Measurements from ENCODE around the gene WDR6. TPM values are rescaled to one million over a fixed set of nuclear protein-coding genes. Genes with fewer than 3 reads are reported as not detected.
A peak's percentile ranks its signal among the peaks of the same experiment; 100 is the strongest.

WDR6 gene, protein sequence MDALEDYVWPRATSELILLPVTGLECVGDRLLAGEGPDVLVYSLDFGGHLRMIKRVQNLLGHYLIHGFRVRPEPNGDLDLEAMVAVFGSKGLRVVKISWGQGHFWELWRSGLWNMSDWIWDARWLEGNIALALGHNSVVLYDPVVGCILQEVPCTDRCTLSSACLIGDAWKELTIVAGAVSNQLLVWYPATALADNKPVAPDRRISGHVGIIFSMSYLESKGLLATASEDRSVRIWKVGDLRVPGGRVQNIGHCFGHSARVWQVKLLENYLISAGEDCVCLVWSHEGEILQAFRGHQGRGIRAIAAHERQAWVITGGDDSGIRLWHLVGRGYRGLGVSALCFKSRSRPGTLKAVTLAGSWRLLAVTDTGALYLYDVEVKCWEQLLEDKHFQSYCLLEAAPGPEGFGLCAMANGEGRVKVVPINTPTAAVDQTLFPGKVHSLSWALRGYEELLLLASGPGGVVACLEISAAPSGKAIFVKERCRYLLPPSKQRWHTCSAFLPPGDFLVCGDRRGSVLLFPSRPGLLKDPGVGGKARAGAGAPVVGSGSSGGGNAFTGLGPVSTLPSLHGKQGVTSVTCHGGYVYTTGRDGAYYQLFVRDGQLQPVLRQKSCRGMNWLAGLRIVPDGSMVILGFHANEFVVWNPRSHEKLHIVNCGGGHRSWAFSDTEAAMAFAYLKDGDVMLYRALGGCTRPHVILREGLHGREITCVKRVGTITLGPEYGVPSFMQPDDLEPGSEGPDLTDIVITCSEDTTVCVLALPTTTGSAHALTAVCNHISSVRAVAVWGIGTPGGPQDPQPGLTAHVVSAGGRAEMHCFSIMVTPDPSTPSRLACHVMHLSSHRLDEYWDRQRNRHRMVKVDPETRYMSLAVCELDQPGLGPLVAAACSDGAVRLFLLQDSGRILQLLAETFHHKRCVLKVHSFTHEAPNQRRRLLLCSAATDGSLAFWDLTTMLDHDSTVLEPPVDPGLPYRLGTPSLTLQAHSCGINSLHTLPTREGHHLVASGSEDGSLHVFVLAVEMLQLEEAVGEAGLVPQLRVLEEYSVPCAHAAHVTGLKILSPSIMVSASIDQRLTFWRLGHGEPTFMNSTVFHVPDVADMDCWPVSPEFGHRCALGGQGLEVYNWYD
- 100 to 1,000 TPM; 135 to 148 TPM for total RNA-seq

DNA sequence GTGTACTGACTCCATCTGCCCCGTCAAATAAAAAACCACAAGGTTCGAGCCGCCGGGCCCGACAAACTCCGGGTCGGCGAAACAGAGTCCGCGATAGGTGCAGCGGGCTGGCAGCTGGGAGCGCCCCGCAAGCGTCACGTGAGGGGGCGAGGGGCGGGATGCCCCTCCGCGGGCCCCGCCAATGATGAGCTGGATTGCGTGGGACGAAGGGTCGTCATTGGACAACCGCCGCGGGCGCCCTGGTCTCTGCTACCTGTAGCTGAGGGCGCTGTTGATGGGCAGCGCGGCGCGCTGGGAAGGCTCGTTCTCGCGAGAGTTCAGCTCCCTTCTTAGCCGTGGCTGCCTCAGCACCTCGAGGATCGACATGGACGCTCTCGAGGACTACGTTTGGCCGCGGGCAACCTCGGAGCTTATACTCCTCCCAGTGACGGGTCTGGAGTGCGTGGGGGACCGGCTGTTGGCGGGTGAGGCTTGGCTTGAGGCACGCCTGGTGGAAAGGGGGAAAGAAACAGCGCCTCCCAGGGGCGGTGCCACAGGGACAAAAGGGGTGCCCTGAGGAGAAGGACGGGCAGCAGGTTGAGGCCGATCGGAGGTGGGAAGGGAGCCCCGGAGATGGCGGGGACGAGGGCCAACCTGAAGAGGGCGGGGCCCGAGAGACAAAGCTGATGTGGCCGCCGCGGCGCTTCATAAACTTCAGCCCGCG is at the start of gene WDR6:
Gene WDR6, plus strand, starts transcription at position 324 of the 703 bp plus-strand sequence. Its CDS starts 41 bp downstream, at position 365.
- ChIA-PET POLR2A (interaction anchor here (0.7 to 6.2 kb wide), 23 partner anchors 10 to 766 kb away, joined by 3 to 309 read pairs (median 4); partner anchors contain the start of genes ARIH2, DAG1, DALRD3 and IMPDH2), CTCF (interaction anchor here (0.5 to 6.6 kb wide), 26 partner anchors 11 to 918 kb away, joined by 3 to 124 read pairs (median 4); partner anchors contain the start of genes ARIH2, DALRD3, IMPDH2 and IP6K2)
- H3K27me3 Mint-ChIP-seq, result no peaks in the 10 kb centered on the region
- H3K4me3 Mint-ChIP-seq, result peak within 1 kb of the TSS; percentile 99
- H3K36me3 Mint-ChIP-seq (ENCODE audit: low read depth), result peaks cover 24% of the 10 kb centered on the region
- H3K27ac Mint-ChIP-seq, result peak within 1 kb of the TSS; percentile 99
- peak; percentile 98 for DNase-seq
- no peaks in the 10 kb centered on the region for H3K9me3 Mint-ChIP-seq
- peaks cover 34% of the 10 kb centered on the region for H3K4me1 Mint-ChIP-seq

DNA sequence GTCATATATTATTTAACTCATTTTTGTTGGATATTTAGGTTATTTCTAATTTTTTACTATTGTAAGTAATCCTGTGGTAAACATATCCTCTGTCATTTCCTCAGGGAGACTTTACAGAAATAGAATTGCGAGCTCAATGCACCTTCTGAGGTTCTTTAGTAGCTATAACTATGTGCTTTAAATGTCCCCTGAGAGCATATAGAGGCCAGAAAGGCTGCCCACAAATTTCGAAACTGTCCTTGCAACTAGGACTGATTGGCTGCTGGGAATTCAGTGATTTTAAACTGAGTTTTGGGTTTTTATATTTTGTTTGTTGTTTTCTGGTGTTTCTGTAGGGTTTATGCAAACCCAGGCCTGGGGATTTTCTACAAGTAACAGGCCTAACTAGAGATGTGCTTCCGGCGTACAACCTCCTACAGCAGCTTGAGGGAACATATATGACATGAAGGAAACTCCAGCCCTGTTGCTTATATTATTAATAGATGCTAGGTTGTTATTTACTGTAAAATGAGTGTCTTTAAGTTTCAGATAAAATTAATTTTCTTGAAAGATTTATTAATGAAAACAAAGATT is 46.3 kb upstream of the WDR6 start:
- Mint-ChIP-seq H3K9me3 (no peaks in the 10 kb centered on the region), H3K27me3 (no peaks in the 10 kb centered on the region), H3K27ac (no peak overlapping the region), H3K4me1 (peaks cover 4% of the 10 kb centered on the region), H3K36me3 (ENCODE audit: low read depth) (peaks cover 26% of the 10 kb centered on the region), H3K4me3 (no peak overlapping the region)
- ChIA-PET POLR2A (no interaction called here), CTCF (interaction anchor here (0.5 to 2.2 kb wide), 4 partner anchors 11 to 986 kb away, joined by 3 to 7 read pairs (median 4); no protein-coding TSS in a partner anchor)
- DNase-seq, result no peak

DNA sequence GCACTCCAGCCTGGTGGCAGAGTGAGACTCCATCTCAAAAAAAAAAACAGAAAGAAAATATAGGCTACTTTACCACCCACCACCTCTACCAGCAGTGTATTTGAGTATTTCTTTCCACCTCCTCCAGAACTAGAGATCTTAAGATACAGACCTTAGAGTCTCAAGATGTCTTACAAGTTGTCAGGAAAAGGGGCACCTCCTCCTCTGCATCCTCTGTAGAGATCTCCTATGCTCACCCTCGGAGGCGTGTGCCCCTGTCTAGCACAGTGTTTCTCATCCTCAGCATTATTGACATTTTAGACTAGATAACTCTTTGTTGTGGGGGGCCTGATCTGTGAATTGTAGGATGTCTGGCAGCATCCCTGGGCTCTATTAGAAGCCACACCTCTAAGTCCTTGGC is 44.9 kb upstream of the WDR6 start:
- Mint-ChIP-seq H3K4me3 (no peak overlapping the region), H3K27ac (peak overlapping the region; percentile 47), H3K27me3 (no peaks in the 10 kb centered on the region), H3K9me3 (no peaks in the 10 kb centered on the region), H3K36me3 (ENCODE audit: low read depth) (peaks cover 31% of the 10 kb centered on the region), H3K4me1 (peaks cover 18% of the 10 kb centered on the region)
- no peak for DNase-seq
- POLR2A ChIA-PET, result no interaction called here
- CTCF ChIA-PET, result no interaction called here

DNA sequence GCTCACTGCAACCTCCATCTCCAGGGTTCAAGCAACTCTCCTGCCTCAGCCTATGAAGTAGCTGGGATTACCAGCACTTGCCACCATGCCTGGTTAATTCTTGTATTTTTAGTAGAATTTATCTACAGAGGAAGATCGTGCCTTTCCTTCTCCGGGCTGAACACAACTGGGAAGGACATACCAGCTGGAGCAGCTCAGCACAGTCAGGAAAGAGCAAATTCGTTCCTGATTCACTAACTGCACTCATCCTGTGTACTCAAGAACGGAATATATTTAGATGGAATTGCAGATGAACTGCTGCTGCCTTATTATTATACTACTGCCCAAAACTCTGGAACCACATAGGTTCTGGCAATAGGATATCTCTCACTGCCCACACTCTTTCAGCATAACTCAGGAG is 44.3 kb upstream of the WDR6 start:
- no peak overlapping the region for H3K27ac Mint-ChIP-seq
- ChIA-PET CTCF (no interaction called here), POLR2A (no interaction called here)
- no peaks in the 10 kb centered on the region for H3K9me3 Mint-ChIP-seq
- DNase-seq, result no peak
- H3K27me3 Mint-ChIP-seq, result no peaks in the 10 kb centered on the region
- H3K36me3 Mint-ChIP-seq (ENCODE audit: low read depth), result peaks cover 29% of the 10 kb centered on the region
- H3K4me1 Mint-ChIP-seq, result peaks cover 19% of the 10 kb centered on the region
- no peak overlapping the region for H3K4me3 Mint-ChIP-seq

DNA sequence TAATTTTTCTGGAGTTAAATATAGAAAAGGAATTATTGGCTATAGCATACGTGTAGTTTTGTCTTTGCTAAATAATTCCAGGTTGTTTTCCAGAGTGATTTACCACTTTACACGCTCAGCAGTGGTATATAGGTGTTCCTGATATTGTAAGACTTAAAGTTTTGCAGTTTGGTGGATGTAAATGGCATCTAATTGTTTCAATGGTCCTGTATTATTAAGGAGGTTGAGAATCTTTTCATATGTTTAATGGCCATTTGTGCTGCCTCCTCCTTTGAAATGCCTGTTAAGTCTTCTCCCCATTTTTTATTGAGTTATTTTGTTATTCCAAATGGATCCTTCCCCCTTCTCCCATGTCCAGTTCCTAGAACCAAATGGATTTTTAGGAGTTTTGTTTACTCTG is 43.6 kb upstream of the WDR6 start:
- H3K9me3 Mint-ChIP-seq, result no peaks in the 10 kb centered on the region
- no peaks in the 10 kb centered on the region for H3K27me3 Mint-ChIP-seq
- peaks cover 19% of the 10 kb centered on the region for H3K4me1 Mint-ChIP-seq
- no peak for DNase-seq
- POLR2A ChIA-PET, result interaction anchor here (1.4 kb wide), 1 partner anchor 11 kb away, joined by 3 read pairs; no protein-coding TSS in a partner anchor
- CTCF ChIA-PET, result no interaction called here
- no peak overlapping the region for H3K4me3 Mint-ChIP-seq
- no peak overlapping the region for H3K27ac Mint-ChIP-seq
- H3K36me3 Mint-ChIP-seq (ENCODE audit: low read depth), result peaks cover 31% of the 10 kb centered on the region

DNA sequence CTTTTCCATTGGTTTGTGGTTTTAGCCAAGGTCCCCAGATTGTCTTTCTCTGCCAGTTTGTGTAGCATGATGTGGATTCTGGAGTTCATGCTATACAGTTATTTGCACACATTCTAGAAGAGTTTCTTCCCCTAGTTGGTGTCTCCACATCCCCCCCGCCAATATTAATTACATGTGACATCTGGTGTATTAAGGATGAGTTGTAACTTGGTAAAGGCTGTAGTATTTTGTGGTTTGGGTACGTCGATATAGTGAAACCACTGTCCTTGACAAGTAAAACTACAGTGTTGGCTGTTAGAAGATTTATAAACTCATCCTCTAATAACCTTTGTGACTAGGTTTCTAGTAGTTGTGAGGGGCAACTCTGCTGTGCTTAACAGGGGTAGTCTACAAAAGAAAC is 40.8 kb upstream of the WDR6 start:
- no peaks in the 10 kb centered on the region for H3K27me3 Mint-ChIP-seq
- CTCF ChIA-PET, result interaction anchor here (0.6 kb wide), 3 partner anchors 46 to 154 kb away, joined by 3 to 7 read pairs (median 4); no protein-coding TSS in a partner anchor
- no peak for DNase-seq
- H3K9me3 Mint-ChIP-seq, result no peaks in the 10 kb centered on the region
- H3K27ac Mint-ChIP-seq, result peak overlapping the region; percentile 39
- peaks cover 20% of the 10 kb centered on the region for H3K4me1 Mint-ChIP-seq
- no peak overlapping the region for H3K4me3 Mint-ChIP-seq
- peaks cover 52% of the 10 kb centered on the region for H3K36me3 Mint-ChIP-seq (ENCODE audit: low read depth)
- POLR2A ChIA-PET, result interaction anchor here (0.8 to 2.2 kb wide), 3 partner anchors 9 to 128 kb away, joined by 3 to 6 read pairs (median 5); partner anchors contain the start of gene QRICH1

DNA sequence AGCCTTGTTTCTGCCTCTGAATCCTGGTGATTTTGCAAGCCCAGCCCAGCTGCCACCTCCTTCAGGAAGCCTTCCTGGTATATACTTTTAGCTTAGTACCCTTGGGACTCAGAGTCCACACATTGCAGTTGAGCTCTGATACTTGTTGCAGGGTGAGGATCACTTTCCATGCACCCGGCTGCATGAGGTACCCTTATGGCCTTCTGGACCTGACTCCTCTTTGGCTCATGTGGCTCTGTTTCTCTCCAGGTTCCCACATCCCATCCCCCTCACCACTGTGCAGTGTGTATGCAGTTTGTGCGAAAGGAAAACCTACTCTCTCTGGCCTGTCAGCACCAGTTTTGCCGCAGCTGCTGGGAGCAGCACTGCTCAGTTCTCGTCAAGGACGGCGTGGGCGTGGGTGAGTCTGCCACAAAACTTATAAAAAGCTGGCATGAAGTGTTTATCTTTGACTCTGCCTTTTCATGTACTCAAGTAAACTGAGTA is 40.3 kb upstream of the WDR6 start:
- Mint-ChIP-seq H3K4me3 (no peak overlapping the region), H3K27me3 (no peaks in the 10 kb centered on the region), H3K4me1 (peaks cover 20% of the 10 kb centered on the region), H3K9me3 (no peaks in the 10 kb centered on the region), H3K36me3 (ENCODE audit: low read depth) (peaks cover 55% of the 10 kb centered on the region), H3K27ac (peak overlapping the region; percentile 63)
- ChIA-PET CTCF (interaction anchor here (0.6 kb wide), 1 partner anchor 47 kb away, joined by 7 read pairs; no protein-coding TSS in a partner anchor), POLR2A (interaction anchor here (0.8 to 2.2 kb wide), 3 partner anchors 9 to 127 kb away, joined by 3 to 6 read pairs (median 5); partner anchors contain the start of gene QRICH1)
- peak; percentile 26 for DNase-seq

DNA sequence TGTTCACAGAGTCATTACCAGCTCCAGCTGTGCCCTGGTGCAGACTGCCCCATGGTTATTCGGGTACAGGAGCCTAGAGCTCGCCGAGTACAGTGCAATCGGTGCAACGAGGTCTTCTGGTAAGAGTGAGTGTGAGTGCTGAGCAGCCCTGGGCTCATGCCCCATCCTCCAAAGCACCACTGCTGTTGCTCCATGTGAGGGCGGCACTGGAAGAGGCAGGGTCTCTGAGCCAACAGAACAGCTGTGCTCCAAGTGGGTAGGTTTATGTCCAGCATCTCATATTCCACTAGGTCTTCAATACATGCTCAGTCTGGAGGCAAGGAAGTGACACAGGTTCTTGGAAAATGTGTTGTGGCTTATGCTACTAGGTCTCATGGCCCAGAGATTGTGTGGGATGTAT is 36.6 kb upstream of the WDR6 start:
- ChIA-PET POLR2A (interaction anchor here (1.0 kb wide), 1 partner anchor 37 kb away, joined by 4 read pairs; the partner anchor contains the start of gene WDR6), CTCF (interaction anchor here (1.0 to 1.7 kb wide), 2 partner anchors 17 to 51 kb away, joined by 3 to 5 read pairs; no protein-coding TSS in a partner anchor)
- Mint-ChIP-seq H3K27me3 (no peaks in the 10 kb centered on the region), H3K27ac (peak overlapping the region; percentile 16), H3K4me1 (peaks cover 28% of the 10 kb centered on the region), H3K9me3 (no peaks in the 10 kb centered on the region), H3K4me3 (no peak overlapping the region), H3K36me3 (ENCODE audit: low read depth) (peaks cover 66% of the 10 kb centered on the region)
- no peak for DNase-seq

DNA sequence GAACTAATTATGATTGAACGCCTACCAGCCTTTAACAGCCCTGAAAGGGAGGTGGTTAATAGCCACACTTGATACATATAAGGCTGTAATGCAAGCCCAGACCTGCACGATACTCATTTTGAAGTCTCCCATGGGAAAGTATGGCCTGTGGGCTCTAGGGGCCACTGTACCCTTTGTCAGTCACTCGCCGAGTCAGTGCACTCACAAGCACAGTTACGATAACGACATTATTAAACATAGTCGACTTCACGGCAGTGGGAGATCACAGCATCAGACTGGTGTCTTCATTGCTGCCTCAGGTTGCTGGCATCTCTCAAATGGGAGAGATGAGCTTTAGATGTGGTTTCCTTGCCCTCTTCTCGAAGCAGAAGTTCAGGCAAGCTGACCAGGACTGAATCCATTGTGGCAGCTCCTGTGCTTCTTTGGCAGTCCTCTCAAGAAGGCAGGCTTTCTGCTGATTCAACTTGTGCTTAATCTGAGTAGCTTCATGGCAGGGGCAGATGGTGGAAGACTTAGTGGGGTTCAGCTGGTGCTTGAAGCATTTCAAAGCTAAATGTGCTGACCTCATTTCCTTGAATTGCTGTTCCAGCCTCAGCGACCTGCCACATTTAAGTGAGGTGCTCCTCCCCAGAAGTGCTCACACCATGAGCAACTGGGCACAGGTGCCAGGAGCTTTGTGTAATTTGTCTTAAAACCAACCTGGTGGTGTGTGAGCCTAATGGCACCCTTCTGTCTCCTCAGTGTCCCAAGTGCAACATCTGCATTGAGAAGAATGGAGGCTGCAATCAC is 32.9 kb upstream of the WDR6 start:
- peaks cover 10% of the 10 kb centered on the region for H3K4me1 Mint-ChIP-seq
- POLR2A ChIA-PET, result interaction anchor here (1.0 to 2.1 kb wide), 4 partner anchors 10 to 33 kb away, joined by 3 to 10 read pairs (median 8); partner anchors contain the start of gene WDR6
- H3K27ac Mint-ChIP-seq, result peak overlapping the region; percentile 76

DNA sequence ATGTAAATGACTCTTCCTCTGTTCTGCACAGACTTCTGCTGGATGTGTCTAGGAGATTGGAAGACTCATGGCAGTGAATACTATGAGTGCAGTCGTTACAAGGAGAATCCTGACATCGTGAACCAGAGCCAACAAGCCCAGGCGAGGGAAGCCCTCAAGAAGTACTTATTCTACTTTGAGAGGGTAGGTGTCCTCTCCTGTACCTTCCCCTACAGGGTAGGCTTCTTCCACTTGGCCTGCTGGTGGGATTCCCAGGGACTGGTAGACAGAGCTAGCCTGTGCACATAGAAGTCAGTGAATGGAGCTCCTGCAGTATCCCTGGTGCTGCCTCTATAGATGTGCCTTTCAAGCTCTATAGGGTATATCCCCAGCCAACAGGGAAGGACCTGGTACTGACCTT is 27.7 kb upstream of the WDR6 start:
- DNase-seq, result no peak
- CTCF ChIA-PET, result interaction anchor here (1.0 kb wide), 1 partner anchor 28 kb away, joined by 4 read pairs; the partner anchor contains the start of gene WDR6
- no peak overlapping the region for H3K4me3 Mint-ChIP-seq
- no peaks in the 10 kb centered on the region for H3K9me3 Mint-ChIP-seq
- H3K27me3 Mint-ChIP-seq, result no peaks in the 10 kb centered on the region
- H3K36me3 Mint-ChIP-seq (ENCODE audit: low read depth), result peaks cover 63% of the 10 kb centered on the region
- peaks cover 5% of the 10 kb centered on the region for H3K4me1 Mint-ChIP-seq
- POLR2A ChIA-PET, result interaction anchor here (0.6 to 1.4 kb wide), 2 partner anchors 8 to 10 kb away, joined by 3 read pairs; no protein-coding TSS in a partner anchor
- no peak overlapping the region for H3K27ac Mint-ChIP-seq

More for the DNA sequence above, 32.9 kb upstream of the WDR6 start:
- Mint-ChIP-seq H3K4me3 (no peak overlapping the region), H3K27me3 (no peaks in the 10 kb centered on the region), H3K36me3 (ENCODE audit: low read depth) (peaks cover 62% of the 10 kb centered on the region), H3K9me3 (no peaks in the 10 kb centered on the region)
- no peak for DNase-seq
- CTCF ChIA-PET, result interaction anchor here (0.5 to 1.2 kb wide), 4 partner anchors 15 to 329 kb away, joined by 3 to 5 read pairs (median 4); partner anchors contain the start of genes IMPDH2, NDUFAF3 and P4HTM
